ENCODE results near the gene DYNLRB1.

DNA sequence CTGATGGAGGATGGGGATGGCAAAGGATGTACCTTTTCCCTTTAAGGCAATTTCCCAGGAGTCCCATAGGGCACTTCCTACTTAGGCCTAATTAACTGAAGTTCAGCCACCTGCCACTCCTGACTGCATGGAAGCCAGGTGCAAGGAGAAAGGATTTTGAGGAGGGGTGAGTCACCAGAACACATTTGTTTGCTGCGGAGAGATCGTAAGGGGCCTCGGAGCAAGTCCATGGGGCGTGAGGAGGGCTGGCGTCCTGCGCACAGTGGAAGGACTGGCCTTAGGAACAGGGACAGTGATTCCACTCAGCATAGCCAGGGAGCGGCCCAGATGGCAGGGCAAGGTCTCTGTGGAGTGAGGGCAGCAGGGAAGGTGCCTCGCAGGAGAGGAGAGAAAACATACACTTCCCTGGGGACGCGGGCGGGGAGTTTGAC lies 30.5 kb downstream of the DYNLRB1 start:
- TF ChIP-seq CTCF (IDR thresholded peaks at IDR 0.05) (no peak), POLR2AphosphoS5 (IDR thresholded peaks at IDR 0.05) (no peak), POLR2A (IDR thresholded peaks at IDR 0.05) (no peak)
